Kidney epithelial cell (primary cell): ENCODE results near the gene GRK4. TPM values are rescaled to one million over a fixed set of nuclear protein-coding genes. Genes with fewer than 3 reads are reported as not detected.
A peak's percentile ranks its signal among the peaks of the same experiment; 100 is the strongest.

Experiments used
- DNase-seq: peaks from one replicate; pipeline ENCODE4 v3.0.0-alpha.2; 2010; ENCODE audit warnings: low read depth
- H3K27me3 ChIP-seq: 2 replicates; pipeline ENCODE4 v1.6.0; 2011; ENCODE audit warnings: low read length; ENCODE audit not compliant: control insufficient read depth, insufficient read depth
- H3K36me3 ChIP-seq: 2 replicates; pipeline ENCODE4 v1.5.1; 2011; ENCODE audit warnings: low read length; ENCODE audit not compliant: control insufficient read depth, insufficient read depth
- H3K4me3 ChIP-seq: 2 replicates; pipeline ENCODE4 v1.5.1; 2011; ENCODE audit warnings: low read depth, mild to moderate bottlenecking, control low read depth, low read length
- CTCF ChIP-seq: IDR thresholded peaks from 2 replicates; pipeline ENCODE4 v1.5.1; 2011; ENCODE audit warnings: mild to moderate bottlenecking, moderate library complexity, low read length, control low read depth, inconsistent platforms; ENCODE audit not compliant: insufficient read depth, poor library complexity, severe bottlenecking
- total RNA-seq: library from RNA; depleted of rRNA; stranded (reverse); fragments of >200 nt; gene quantifications from 2 replicates; pipeline ENCODE4 v1.2.3, GENCODE V29; 2015

The GRK4 gene
- total RNA-seq, 1 donor from 2014 or later, result 6.3 TPM

GRCh38 chr4:2964706-2965258, 1.4 kb downstream of the GRK4 start:
- Histone ChIP-seq H3K4me3 (peak overlapping the region; percentile 58), H3K36me3 (no peaks in the 10 kb centered on the region), H3K27me3 (no peaks in the 10 kb centered on the region)
- no peak for TF ChIP-seq CTCF
- no peak for DNase-seq

GRCh38 chr4:2965262-2965661, 1.9 kb downstream of the GRK4 start:
- Histone ChIP-seq H3K27me3 (no peaks in the 10 kb centered on the region), H3K36me3 (no peaks in the 10 kb centered on the region), H3K4me3 (no peak overlapping the region)
- TF ChIP-seq CTCF, result no peak
- DNase-seq, result no peak

- no peak for TF ChIP-seq CTCF
- Histone ChIP-seq H3K4me3 (no peak overlapping the region), H3K36me3 (no peaks in the 10 kb centered on the region), H3K27me3 (no peaks in the 10 kb centered on the region)
- DNase-seq, result no peak
Measured at GRCh38 chr4:2968381-2968780, 5.0 kb downstream of the GRK4 start.

- no peak for DNase-seq
- Histone ChIP-seq H3K27me3 (no peaks in the 10 kb centered on the region), H3K36me3 (no peaks in the 10 kb centered on the region), H3K4me3 (no peak overlapping the region)
- TF ChIP-seq CTCF, result no peak
Measured at GRCh38 chr4:2971275-2971674, 7.9 kb downstream of the GRK4 start.

GRCh38 chr4:2977211-2978088, 14.1 kb downstream of the GRK4 start:
- Histone ChIP-seq H3K27me3 (peaks cover 2% of the 10 kb centered on the region), H3K4me3 (no peak overlapping the region), H3K36me3 (no peaks in the 10 kb centered on the region)
- TF ChIP-seq CTCF, result no peak
- DNase-seq, result no peak

- Histone ChIP-seq H3K27me3 (peaks cover 2% of the 10 kb centered on the region), H3K36me3 (no peaks in the 10 kb centered on the region), H3K4me3 (no peak overlapping the region)
- no peak for DNase-seq
- no peak for TF ChIP-seq CTCF
Measured at GRCh38 chr4:2981256-2981819, 18.0 kb downstream of the GRK4 start.
